Astrocyte (in vitro differentiated cells and primary cell): ENCODE results near the gene BARX1.
"Not testable (repeated sequence)": the region's sequence is repeated elsewhere in the genome, so short reads cannot be mapped to it uniquely, and the experiment has no call there.

Experiments
- EZH2 ChIP-seq: IDR thresholded peaks from 2 replicates; pipeline ENCODE4 v1.6.1; 2012; ENCODE audit warnings: mild to moderate bottlenecking, low read length, inconsistent platforms; ENCODE audit not compliant: insufficient read depth
- TF ChIP-seq, protein P1 (sequence below): IDR thresholded peaks from 2 replicates; pipeline ENCODE4 v1.5.1; 2011; ENCODE audit warnings: low read depth, mild to moderate bottlenecking, inconsistent platforms, low read length, moderate library complexity; ENCODE audit not compliant: insufficient read depth

GRCh38 chr9:93972655-93973054 is 17.5 kb upstream of the BARX1 start:
- TF ChIP-seq, protein P1, sequence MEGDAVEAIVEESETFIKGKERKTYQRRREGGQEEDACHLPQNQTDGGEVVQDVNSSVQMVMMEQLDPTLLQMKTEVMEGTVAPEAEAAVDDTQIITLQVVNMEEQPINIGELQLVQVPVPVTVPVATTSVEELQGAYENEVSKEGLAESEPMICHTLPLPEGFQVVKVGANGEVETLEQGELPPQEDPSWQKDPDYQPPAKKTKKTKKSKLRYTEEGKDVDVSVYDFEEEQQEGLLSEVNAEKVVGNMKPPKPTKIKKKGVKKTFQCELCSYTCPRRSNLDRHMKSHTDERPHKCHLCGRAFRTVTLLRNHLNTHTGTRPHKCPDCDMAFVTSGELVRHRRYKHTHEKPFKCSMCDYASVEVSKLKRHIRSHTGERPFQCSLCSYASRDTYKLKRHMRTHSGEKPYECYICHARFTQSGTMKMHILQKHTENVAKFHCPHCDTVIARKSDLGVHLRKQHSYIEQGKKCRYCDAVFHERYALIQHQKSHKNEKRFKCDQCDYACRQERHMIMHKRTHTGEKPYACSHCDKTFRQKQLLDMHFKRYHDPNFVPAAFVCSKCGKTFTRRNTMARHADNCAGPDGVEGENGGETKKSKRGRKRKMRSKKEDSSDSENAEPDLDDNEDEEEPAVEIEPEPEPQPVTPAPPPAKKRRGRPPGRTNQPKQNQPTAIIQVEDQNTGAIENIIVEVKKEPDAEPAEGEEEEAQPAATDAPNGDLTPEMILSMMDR: not testable (repeated sequence)
- not testable (repeated sequence) for TF ChIP-seq EZH2
